HK-2 (cell line): Measurements from ENCODE around the gene HSF4.

Experiments used
- DNase-seq: peaks from one replicate; pipeline ENCODE4 v3.0.0-alpha.2; 2018; ENCODE audit not compliant: unreplicated experiment

Gene HSF4

GRCh38 chr16:67150047-67150832 lies 14.3 kb upstream of the HSF4 start:
- no peak for DNase-seq

- DNase-seq, result peak; percentile 41
These were observed 13.6 kb upstream of the HSF4 start, which contains the start of gene B3GNT9 for GRCh38 chr16:67150833-67151396. B3GNT9 (minus strand) TSS chr16:67150998; CDS start chr16:67150485, 513 bp downstream.

GRCh38 chr16:67151431-67152097 lies 13.0 kb upstream of the HSF4 start:
- no peak for DNase-seq

GRCh38 chr16:67154578-67155294 lies 9.8 kb upstream of the HSF4 start:
- no peak for DNase-seq

GRCh38 chr16:67155295-67156142 lies 9.0 kb upstream of the HSF4 start:
- DNase-seq, result peak; percentile 75

- DNase-seq, result no peak
These were observed 8.3 kb upstream of the HSF4 start for GRCh38 chr16:67156143-67156844.

- no peak for DNase-seq
These were observed 7.3 kb upstream of the HSF4 start for GRCh38 chr16:67157106-67157748.

GRCh38 chr16:67157892-67158635 lies 6.5 kb upstream of the HSF4 start:
- DNase-seq, result no peak

GRCh38 chr16:67158637-67159600 lies 5.6 kb upstream of the HSF4 start:
- no peak for DNase-seq

GRCh38 chr16:67161595-67162058 lies 2.9 kb upstream of the HSF4 start:
- DNase-seq, result no peak

GRCh38 chr16:67162506-67163163 lies 1.9 kb upstream of the HSF4 start:
- DNase-seq, result no peak

- no peak for DNase-seq
These were observed 1.2 kb upstream of the HSF4 start for GRCh38 chr16:67163164-67163998.

- no peak for DNase-seq
These were observed 466 bp upstream of the HSF4 start for GRCh38 chr16:67163999-67164558.

- DNase-seq, result no peak
These were observed 855 bp downstream of the HSF4 start for GRCh38 chr16:67165121-67166078.

GRCh38 chr16:67166110-67166547 lies 1.6 kb downstream of the HSF4 start:
- no peak for DNase-seq
